ENCODE data around the gene PGK1.
"Not testable (repeated sequence)": the region's sequence is repeated elsewhere in the genome, so short reads cannot be mapped to it uniquely, and the experiment has no call there.

The PGK1 gene

DNA sequence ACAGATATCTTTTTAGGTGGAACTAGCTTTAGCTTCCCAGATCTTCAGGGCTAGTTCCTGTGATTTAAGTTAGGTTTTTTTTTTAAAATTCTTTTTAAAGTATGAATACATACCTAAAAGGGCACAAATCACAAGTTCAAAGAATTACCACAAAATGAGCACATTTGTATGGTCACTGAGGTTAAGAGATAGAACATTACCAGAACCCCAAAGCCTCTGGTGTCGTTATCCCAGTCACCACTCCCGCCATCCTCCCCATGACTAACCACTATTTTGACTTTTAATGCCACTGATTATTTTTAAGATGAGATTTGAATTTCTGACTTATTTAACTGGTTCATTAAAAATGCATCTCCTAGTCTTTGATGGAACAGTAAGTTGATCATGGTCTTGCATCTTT is 5.4 kb downstream of the PGK1 start:
- in situ Hi-C loops (cut with HindIII; ENCODE audit: low pct_ligation_motif_present, low pct_unique_long_range_greater_than_20kb, low sequenced_read_pairs) = no loop called here
- DNase-seq = no peak

DNA sequence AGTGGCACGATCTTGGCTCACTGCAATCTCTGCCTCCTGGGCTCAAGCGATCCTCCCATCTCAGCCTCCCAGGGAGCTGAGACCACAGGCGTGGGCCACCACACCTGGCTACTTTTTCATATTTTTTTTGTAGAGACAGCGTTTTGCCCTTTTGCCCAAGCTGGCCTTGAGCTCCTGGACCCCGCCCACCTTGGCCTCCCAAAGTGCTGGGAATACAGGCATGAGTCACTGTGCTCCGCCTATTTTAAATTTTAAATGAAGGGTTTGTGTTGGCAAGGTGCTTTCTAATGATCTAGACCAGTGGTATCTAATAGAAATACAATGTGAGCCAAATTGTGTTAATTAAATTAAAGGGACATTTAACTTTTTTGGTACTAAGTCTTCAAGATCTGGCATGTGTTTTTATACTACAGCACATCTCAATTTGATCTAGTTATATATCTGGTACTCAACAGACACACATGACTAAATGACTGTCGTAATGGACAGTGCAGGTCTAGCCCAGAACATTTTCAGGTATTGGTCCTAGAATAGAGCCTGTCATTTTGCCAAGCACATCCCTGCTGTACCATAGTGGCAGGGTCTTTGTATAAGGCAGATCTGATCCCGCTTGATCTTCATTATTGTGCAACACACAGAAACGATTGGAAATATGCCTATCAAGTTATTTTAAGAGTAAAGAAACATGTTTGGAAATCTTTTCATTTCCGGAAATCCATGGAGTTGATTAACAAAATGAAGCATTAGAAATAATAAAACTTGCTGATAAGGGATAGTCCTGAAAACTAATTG is 7.3 kb downstream of the PGK1 start:
- in situ Hi-C loops (cut with HindIII; ENCODE audit: low pct_ligation_motif_present, low pct_unique_long_range_greater_than_20kb, low sequenced_read_pairs) = no loop called here
- no peak for DNase-seq

DNA sequence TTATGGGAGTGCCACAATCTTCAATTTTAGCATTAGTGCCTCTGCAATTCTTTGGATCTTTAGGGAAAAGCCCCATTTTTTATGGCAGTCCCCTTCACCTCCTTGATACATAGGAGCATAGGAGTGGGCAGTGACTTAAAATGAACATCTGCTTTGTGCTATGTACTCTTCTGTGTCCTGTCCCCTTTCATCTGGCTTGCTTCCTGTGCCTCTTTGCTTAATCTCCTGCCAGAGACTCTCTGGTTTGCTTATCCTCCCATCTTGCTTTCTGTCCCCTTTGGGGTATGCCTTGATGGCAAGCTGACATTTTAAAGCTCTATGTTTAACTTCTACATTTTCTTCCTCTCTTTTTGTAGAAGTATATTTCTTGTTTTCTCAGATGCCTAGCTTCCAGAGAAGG is 12.3 kb downstream of the PGK1 start:
- in situ Hi-C loops (cut with HindIII; ENCODE audit: low pct_ligation_motif_present, low pct_unique_long_range_greater_than_20kb, low sequenced_read_pairs) = no loop called here
- DNase-seq = no peak

DNA sequence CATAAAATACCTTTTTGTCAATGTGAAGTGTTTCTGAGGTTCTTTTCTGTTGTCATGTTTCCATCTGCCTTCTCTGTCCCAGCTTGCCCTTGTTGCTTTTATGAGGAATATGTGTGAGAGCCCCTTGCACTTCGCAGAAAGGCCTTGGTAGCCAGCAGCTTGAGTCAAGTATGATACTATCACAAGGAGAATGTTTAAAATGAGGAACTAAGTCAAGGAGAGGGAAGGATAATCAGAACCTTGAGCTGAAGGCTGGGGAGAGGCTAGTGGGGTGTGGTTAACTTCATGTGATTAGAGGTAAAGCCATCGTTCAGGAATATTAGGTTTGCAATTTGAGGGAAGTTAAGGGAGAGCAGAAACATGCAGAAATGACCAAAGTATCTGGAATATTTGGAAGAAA is 12.7 kb downstream of the PGK1 start:
- in situ Hi-C loops (cut with HindIII; ENCODE audit: low pct_ligation_motif_present, low pct_unique_long_range_greater_than_20kb, low sequenced_read_pairs) = no loop called here

DNA sequence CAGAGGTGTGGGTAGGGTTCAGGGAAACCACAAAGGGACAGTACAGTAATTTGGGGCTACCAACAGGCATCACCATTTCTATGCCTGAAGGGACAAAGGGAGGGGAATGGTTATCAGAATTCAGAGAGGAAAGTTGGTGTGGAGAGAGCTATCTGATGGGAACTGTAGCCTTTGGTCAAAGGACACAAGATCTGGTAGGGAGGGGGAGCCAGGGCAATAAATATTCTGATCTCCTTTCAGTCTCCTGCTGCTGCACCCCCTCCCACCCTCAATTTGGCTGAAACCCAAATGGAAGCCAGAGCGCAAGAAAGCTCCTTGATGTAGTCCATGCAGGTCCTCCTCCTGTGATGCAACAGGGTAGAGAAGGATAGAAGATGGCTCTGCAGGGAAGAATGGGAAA is 14.6 kb downstream of the PGK1 start:
- no peak for DNase-seq
- in situ Hi-C loops (cut with HindIII; ENCODE audit: low pct_ligation_motif_present, low pct_unique_long_range_greater_than_20kb, low sequenced_read_pairs) = no loop called here

More for the DNA sequence above, 12.7 kb downstream of the PGK1 start:
- DNase-seq = no peak

DNA sequence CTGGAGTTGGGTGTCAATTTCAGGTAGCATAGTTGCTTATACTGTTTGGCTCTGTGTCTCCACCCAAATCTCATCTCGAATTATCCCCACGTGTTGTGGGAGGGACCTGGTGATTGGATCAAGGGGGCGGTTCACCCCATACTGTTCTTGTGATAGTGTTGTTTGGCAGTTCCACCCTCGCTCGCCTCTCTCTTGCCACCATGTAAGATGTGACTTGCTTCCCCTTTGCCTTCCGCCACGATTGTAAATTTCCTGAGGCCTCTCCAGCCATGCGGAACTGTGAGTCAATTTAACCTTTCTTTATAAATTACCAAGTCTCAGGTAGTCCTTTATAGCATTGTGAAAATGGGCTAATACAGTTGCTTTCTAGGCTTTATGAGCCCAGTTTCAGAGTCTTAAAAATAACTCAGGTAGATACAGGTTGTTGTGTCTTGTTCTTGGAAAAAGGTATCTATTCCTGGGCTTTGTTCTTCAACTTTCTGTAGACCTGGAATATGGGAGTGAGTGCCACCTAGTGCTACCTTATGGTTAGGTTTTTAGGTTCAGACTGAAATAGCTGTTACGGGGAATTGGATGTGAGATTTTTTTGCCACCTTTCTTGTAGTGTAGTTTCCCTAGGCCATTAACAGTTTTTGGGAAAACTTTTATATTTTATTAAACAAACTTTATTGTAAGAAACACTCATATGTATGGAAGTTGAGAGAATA is 15.6 kb downstream of the PGK1 start:
- DNase-seq = no peak
- in situ Hi-C loops (cut with HindIII; ENCODE audit: low pct_ligation_motif_present, low pct_unique_long_range_greater_than_20kb, low sequenced_read_pairs) = no loop called here

DNA sequence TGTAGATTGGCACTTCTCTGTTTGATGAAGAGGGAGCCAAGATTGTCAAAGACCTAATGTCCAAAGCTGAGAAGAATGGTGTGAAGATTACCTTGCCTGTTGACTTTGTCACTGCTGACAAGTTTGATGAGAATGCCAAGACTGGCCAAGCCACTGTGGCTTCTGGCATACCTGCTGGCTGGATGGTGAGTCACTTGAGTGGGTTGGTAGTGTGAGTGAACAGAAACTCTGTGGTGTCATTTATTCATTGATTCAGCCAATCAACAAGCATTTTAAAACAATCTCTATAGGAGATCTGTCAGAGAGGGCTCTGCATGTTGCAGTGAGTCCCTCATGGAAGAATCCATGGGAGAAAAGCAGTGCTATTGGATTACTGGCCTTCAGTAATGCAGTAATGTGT is 19.1 kb downstream of the PGK1 start:
- peak; percentile 45 for DNase-seq

DNA sequence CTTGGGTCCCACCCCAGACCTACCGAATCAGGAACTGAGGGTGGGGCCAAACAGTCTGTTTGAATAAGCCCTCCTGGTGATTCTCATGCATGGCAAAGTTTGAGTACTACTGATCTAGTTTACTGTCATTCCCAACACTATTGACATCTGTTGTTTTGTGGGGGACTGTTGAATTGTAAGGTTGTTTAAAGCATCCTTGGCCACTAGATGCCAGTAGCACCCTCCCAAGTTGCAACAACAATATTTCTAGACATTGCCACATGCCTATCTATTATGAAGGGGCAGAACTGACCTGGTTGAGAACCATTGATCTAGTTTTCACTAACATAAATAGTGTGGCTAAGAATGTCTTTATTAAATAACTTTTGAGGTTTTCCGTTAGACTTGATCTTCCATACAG is 20.3 kb downstream of the PGK1 start:
- DNase-seq = no peak
- in situ Hi-C loops (cut with HindIII; ENCODE audit: low pct_ligation_motif_present, low pct_unique_long_range_greater_than_20kb, low sequenced_read_pairs) = no loop called here

More for the DNA sequence above, 19.1 kb downstream of the PGK1 start:
- in situ Hi-C loops (cut with HindIII; ENCODE audit: low pct_ligation_motif_present, low pct_unique_long_range_greater_than_20kb, low sequenced_read_pairs) = no loop called here

DNA sequence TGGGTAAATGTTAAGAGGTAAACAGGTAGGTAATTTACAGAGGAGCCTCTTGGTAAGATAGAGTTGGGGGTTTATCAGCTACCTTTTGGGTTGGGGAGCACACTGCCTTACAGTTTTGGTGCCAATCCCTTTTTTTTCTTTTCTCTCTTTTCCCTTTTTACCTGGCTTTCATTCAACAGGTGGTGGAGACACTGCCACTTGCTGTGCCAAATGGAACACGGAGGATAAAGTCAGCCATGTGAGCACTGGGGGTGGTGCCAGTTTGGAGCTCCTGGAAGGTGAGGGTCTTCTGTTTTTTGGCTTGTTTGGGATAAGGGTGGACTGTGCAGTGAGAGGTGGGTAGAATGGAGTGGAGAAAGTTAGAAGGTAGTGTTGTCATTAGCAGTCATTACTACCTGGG is 21.1 kb downstream of the PGK1 start:
- in situ Hi-C loops (cut with HindIII; ENCODE audit: low pct_ligation_motif_present, low pct_unique_long_range_greater_than_20kb, low sequenced_read_pairs) = no loop called here
- DNase-seq = no peak

DNA sequence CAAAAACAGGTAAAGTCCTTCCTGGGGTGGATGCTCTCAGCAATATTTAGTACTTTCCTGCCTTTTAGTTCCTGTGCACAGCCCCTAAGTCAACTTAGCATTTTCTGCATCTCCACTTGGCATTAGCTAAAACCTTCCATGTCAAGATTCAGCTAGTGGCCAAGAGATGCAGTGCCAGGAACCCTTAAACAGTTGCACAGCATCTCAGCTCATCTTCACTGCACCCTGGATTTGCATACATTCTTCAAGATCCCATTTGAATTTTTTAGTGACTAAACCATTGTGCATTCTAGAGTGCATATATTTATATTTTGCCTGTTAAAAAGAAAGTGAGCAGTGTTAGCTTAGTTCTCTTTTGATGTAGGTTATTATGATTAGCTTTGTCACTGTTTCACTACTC is 21.7 kb downstream of the PGK1 start:
- in situ Hi-C loops (cut with HindIII; ENCODE audit: low pct_ligation_motif_present, low pct_unique_long_range_greater_than_20kb, low sequenced_read_pairs); DNase-seq: not testable (repeated sequence)

DNA sequence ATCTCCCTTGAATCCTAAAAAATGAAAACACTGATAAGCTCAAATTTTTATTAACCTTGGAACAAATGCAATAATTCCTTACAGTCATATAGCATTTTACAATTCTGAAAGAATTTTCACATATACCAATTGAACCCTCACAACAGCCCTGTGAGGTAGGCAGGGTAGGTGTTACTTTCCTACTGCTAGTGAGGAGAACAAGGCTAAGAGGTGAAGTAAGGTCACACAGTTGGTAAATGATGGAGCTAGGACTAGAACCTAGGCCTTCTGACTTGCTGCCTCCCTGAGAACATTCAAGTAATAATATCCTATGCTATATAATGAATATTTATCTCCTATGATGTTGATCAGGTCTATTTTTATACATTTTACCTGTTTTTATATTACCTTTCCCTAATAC is 25.7 kb downstream of the PGK1 start:
- in situ Hi-C loops (cut with HindIII; ENCODE audit: low pct_ligation_motif_present, low pct_unique_long_range_greater_than_20kb, low sequenced_read_pairs) = no loop called here
- DNase-seq = no peak

DNA sequence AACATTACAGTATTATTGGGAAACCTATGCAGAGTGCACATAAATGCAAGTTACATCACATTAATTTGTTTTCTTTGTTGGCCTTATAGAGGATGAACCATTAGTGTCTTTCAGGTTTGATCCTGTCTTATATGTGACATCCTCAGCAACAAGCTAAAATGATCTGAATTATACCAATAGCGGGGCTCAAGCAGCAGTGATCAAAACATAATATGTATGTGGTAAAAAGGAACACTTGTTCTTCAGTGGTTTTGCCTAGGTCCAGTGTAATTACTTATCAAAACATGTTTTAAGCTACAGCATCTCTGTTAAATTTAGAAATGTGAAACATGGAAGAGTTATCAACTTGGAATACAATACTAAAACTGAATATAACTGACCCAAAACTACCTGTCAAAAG is 26.3 kb downstream of the PGK1 start:
- DNase-seq = no peak
- in situ Hi-C loops (cut with HindIII; ENCODE audit: low pct_ligation_motif_present, low pct_unique_long_range_greater_than_20kb, low sequenced_read_pairs) = no loop called here

DNA sequence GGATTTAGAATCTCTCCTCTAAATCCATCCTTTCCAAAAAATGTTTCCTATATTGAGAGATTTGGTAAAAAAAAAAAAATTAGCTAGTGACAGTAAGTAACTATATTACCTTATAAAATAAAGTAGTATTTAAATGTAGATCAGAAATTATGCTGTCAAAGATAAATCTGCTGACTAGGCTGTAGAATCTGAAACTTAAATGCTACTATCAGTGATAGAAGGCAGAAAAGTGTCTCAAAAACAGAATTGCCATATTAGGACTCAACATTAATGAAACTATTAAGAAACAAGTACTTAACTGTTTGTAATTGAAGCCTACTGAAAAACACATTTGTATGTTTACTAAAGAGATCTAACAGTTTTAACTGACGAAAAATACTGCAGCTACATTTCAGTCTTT is 27.1 kb downstream of the PGK1 start:
- in situ Hi-C loops (cut with HindIII; ENCODE audit: low pct_ligation_motif_present, low pct_unique_long_range_greater_than_20kb, low sequenced_read_pairs) = no loop called here
- no peak for DNase-seq

DNA sequence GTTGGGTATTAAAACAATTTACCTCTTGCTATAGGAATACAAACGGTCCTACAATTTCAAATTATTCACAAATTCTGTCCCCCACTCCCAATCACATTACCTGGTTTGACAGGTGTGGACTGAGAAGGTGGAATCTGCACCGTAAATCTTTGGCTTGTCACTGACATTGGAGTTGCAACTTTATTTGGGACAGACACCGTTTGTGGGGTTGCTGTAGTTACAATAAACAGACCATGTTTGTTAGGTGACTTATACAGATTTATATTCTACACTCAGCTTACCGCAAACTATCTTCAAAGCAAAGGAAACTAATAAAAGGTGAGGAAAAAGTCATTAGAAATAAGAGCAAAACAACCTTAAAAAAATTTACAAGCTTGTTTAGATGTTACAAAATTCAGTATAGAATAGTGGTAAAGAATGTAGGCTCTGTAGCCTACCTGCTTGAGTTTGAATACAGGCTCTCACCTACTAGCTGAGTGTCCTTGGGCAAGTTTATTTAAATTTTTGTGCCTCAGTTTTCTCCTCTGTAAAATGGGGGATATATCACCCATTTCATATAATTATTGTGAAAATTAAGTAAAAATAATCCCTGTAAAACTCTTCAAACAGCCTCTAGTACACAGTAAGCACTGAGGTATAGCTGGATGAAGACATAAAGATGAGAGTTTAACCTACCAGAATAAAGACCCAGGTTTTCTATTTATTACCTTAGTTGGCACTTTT is 29.4 kb downstream of the PGK1 start:
- in situ Hi-C loops (cut with HindIII; ENCODE audit: low pct_ligation_motif_present, low pct_unique_long_range_greater_than_20kb, low sequenced_read_pairs) = no loop called here

DNA sequence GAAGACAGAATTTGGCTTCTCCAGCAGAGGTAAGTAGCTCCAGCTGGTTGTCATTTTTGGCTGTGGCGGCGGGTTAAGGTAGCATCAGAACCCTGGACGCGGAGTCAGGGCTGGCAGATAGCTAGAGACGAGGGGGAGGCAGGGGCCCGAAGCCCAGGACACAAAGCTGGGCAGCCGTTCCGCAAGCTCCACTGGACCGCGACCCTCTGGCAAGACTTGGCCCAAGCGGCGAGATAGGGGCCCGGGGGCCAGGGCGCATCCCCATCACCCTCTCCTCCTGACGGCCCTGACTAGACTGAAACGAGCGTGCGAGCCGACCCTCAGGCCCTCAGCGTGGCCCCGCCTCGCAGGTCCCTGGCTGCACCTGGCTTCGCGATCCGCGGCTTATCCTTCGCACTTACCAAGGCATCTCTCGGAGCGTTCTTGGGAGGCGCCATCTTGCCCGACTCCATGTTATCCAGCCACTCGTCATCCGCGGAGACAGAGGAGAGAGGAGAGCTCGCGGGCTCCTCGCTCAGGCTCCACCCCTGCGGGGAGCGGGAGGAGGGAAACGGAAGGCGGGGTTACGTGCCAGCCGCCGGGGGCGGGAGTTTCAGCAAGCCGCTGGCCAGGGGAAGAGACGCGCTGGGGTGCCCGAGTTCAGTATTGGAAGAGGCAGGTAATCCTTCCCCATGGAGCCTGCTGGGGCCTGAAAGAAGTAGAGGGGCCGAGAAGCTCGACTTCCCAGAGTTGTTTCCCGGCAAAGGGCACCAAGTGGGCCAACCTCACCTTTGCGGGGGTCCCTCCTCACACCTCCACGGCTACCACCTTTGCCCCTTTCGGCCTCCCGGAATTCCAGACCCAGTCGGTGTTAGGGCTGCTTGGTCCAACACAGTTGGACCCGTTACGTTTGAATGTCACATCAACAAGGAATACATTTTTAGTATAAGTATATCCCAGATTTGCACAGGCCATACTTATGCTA is 35.4 kb downstream of the PGK1 start, which contains the start of gene TAF9B:
Gene TAF9B (minus strand): TSS at position 491 of the 964 bp plus-strand sequence. CDS start 39 bp downstream, at position 452.
- in situ Hi-C loops (cut with HindIII; ENCODE audit: low pct_ligation_motif_present, low pct_unique_long_range_greater_than_20kb, low sequenced_read_pairs) = no loop called here
- peak; percentile 81 for DNase-seq

More for the DNA sequence above, 29.4 kb downstream of the PGK1 start:
- no peak for DNase-seq

DNA sequence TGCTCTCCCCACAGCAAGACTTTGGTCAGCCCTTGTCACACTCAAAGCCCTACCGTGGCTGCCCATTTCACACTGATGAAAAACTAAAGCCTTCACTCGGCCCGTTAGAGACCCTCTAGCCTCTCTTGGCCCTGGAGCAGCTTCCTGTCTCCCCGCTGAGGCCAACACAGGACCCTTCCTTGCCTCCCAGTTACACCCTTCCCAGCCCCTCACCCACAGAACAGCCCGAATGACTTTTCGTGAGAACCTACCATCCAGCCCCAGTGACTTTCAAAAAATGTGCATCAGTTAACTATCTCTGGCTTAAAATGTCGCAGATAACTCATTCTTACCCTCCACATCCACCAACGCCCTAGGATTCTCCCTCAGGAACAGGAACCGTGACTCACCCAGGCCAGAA is 36.2 kb downstream of the PGK1 start:
- in situ Hi-C loops (cut with HindIII; ENCODE audit: low pct_ligation_motif_present, low pct_unique_long_range_greater_than_20kb, low sequenced_read_pairs) = no loop called here
- DNase-seq = no peak

DNA sequence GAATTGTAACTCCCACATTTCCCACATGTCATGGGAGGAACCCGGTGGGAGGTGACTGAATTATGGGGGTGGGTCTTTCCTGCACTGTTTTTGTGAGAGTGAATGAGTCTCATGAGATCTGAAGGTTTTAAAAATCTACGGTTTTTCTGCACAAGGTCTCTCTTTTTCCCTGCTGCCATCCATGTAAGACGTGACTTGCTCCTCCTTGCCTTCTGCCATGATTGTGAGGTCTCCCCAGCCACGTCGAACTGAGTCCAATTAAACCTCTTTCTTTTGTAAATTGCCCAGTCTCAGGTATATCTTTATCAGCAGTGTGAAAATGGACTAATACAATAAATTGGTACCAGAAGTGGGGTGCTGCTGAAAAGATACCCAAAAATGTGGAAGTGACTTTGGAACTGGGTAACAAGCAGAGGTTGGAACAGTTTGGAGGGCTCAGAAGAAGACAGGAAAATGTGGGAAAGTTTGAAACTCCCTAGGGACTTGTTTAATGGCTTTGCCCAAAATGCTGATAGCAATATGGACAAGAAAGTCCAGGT is 43.0 kb downstream of the PGK1 start:
- in situ Hi-C loops (cut with HindIII; ENCODE audit: low pct_ligation_motif_present, low pct_unique_long_range_greater_than_20kb, low sequenced_read_pairs); DNase-seq: not testable (repeated sequence)

DNA sequence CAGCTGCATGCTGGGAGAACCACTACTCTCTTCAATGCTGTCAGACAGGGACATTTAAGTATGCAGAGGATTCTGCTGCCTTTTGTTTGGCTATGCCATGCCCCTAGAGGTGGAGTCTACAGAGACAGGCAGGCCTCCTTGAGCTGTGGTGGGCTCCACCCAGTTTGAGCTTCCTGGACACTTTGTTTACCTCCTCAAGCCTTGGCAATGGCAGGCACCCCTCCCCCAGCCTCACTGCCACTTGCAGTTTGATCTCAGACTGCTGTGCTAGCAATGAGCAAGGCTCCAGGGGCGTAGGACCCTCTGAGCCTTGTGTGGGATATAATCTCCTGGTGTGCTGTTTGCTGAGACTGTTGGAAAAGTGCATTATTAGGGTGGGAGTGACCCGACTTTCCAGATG is 53.3 kb downstream of the PGK1 start:
- DNase-seq; in situ Hi-C loops (cut with HindIII; ENCODE audit: low pct_ligation_motif_present, low pct_unique_long_range_greater_than_20kb, low sequenced_read_pairs): not testable (repeated sequence)

Measured in ACHN (cell line).